Measurements from ENCODE around the gene LARP4. TPM values are rescaled to one million over a fixed set of nuclear protein-coding genes. Genes with fewer than 3 reads are reported as not detected.

The LARP4 gene
- total and polyA plus RNA-seq, 8 donors, result 6.2 to 38.5 (median 29.6) TPM

- ATAC-seq, result peak; percentile 30 to 52 (median 40)
- Histone ChIP-seq H3K36me3 (no peaks in the 10 kb centered on the region), H3K9me3 (no peaks in the 10 kb centered on the region), H3K4me1 (peaks cover 7 to 15% (median 13%) of the 10 kb centered on the region in 3 donors), H3K4me3 (peak overlapping the region; percentile 39 to 93 (median 72)), H3K27me3 (no peaks in the 10 kb centered on the region), H3K27ac (peak overlapping the region; percentile 56 to 93 (median 84))
- WGBS, 2 donors, result 1% methylated on average over 16 of the region's 16 CpGs
- DNase-seq, result peak in 2 of 6 donors; percentile 12 to 33
- no peak for FAIRE-seq
- TF ChIP-seq, protein P1, sequence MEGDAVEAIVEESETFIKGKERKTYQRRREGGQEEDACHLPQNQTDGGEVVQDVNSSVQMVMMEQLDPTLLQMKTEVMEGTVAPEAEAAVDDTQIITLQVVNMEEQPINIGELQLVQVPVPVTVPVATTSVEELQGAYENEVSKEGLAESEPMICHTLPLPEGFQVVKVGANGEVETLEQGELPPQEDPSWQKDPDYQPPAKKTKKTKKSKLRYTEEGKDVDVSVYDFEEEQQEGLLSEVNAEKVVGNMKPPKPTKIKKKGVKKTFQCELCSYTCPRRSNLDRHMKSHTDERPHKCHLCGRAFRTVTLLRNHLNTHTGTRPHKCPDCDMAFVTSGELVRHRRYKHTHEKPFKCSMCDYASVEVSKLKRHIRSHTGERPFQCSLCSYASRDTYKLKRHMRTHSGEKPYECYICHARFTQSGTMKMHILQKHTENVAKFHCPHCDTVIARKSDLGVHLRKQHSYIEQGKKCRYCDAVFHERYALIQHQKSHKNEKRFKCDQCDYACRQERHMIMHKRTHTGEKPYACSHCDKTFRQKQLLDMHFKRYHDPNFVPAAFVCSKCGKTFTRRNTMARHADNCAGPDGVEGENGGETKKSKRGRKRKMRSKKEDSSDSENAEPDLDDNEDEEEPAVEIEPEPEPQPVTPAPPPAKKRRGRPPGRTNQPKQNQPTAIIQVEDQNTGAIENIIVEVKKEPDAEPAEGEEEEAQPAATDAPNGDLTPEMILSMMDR (IDR thresholded peaks at IDR 0.05), result no peak
- intact Hi-C loops (cut with DNase I), result no loop called here
Measured at GRCh38 chr12:50401500-50402081, 906 bp downstream of the LARP4 start.

GRCh38 chr12:50402264-50403000 is 1.7 kb downstream of the LARP4 start:
- DNase-seq, result no peak
- TF ChIP-seq, protein P1 (IDR thresholded peaks at IDR 0.05), result no peak
- intact Hi-C loops (cut with DNase I), result no loop called here
- H3K27ac ChIP-seq, result peak overlapping the region in 3 of 4 donors; percentile 56 to 93 (median 87)
- H3K4me1 ChIP-seq, result peaks cover 7 to 15% (median 13%) of the 10 kb centered on the region in 3 donors
- no peak for FAIRE-seq
- peak overlapping the region; percentile 39 to 93 (median 72) for H3K4me3 ChIP-seq
- H3K36me3 ChIP-seq, result no peaks in the 10 kb centered on the region
- ATAC-seq, result no peak
- WGBS, 2 donors, result 7 to 8% methylated on average over 7 of the region's 7 CpGs
- no peaks in the 10 kb centered on the region for H3K9me3 ChIP-seq
- no peaks in the 10 kb centered on the region for H3K27me3 ChIP-seq

- intact Hi-C loops (cut with DNase I), result no loop called here
- Histone ChIP-seq H3K4me1 (peaks cover 7 to 20% (median 13%) of the 10 kb centered on the region in 3 donors), H3K36me3 (no peaks in the 10 kb centered on the region), H3K27me3 (no peaks in the 10 kb centered on the region), H3K9me3 (no peaks in the 10 kb centered on the region), H3K4me3 (peak overlapping the region in 3 of 4 donors; percentile 67 to 93 (median 77)), H3K27ac (peak overlapping the region in 2 of 4 donors; percentile 87 to 93)
- DNase-seq (no peak), FAIRE-seq (no peak), ATAC-seq (no peak)
- 5 to 9% methylated on average over 3 of the region's 3 CpGs for WGBS, 2 donors
- TF ChIP-seq, protein P1 (IDR thresholded peaks at IDR 0.05), result no peak
Measured at GRCh38 chr12:50403001-50403440, 2.3 kb downstream of the LARP4 start.

DNA sequence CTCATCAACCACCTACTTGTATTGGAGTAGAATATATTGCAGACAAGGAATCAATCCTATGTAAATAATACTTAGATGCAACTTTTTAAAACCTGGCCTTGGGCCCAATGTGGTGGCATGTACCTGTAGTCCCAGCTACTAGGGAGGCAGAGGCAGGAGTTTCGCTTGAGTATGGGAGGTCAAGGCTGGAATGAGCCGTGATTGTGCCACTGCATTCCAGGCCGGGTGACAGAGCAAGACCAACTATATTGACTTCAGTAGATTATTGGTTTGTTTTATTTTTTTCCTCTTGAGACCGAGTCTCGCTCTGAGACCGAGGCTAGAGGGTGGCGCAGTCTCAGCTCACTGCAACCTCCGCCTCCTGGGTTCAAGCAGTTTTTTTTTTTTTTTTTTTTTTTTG is 3.6 kb downstream of the LARP4 start:
- ATAC-seq (no peak), DNase-seq (no peak), FAIRE-seq (no peak)
- no peak overlapping the region for H3K27ac ChIP-seq
- H3K27me3 ChIP-seq, result no peaks in the 10 kb centered on the region
- H3K4me3 ChIP-seq, result no peak overlapping the region
- TF ChIP-seq, protein P1 (IDR thresholded peaks at IDR 0.05), result no peak
- no peaks in the 10 kb centered on the region for H3K9me3 ChIP-seq
- no peaks in the 10 kb centered on the region for H3K36me3 ChIP-seq
- WGBS, 2 donors, result 95% methylated on average over 8 of the region's 8 CpGs
- intact Hi-C loops (cut with DNase I), result no loop called here
- peaks cover 7 to 24% (median 16%) of the 10 kb centered on the region in 3 donors for H3K4me1 ChIP-seq

Data from pancreas (tissue), 10 donors.